ENCODE results near the gene RFNG. TPM values are rescaled to one million over a fixed set of nuclear protein-coding genes. Genes with fewer than 3 reads are reported as not detected.

RFNG gene
- total and polyA plus RNA-seq, 2 donors (not counting 1 experiment from before 2014, with no cell fraction given) = 30.1 to 44.5 TPM

- peak overlapping the region; percentile 34 to 76 (median 72) for H3K4me3 ChIP-seq (ENCODE audit: control extremely low read depth in 1 of 5, extremely low read depth in 1 of 5, insufficient read depth in 1 of 5, low read depth in 2 of 5, low read length in 4 of 5)
- Mint-ChIP-seq H3K4me3 (peak overlapping the region; percentile 90), H3K4me1 (peaks cover 24% of the 10 kb centered on the region), H3K27ac (no peak overlapping the region), H3K9me3 (ENCODE audit: insufficient read depth) (no peaks in the 10 kb centered on the region), H3K27me3 (no peaks in the 10 kb centered on the region)
- peak overlapping the region; percentile 100 for H3K4me2 ChIP-seq (replicated peaks; ENCODE audit: low read depth, low read length, poor library complexity, severe bottlenecking)
- DNase-seq = no peak
- TF ChIP-seq CTCF (IDR thresholded peaks at IDR 0.05) (no peak), EZH2 (IDR thresholded peaks at IDR 0.05; ENCODE audit: borderline replicate concordance, insufficient read depth, low read depth, low read length, poor library complexity, severe bottlenecking) (no peak)
- H3K27ac ChIP-seq (ENCODE audit: low read length in 2 of 2) = peak overlapping the region; percentile 44 to 84
- peaks cover 0 to 9% (median 3%) of the 10 kb centered on the region in 4 experiments for H3K27me3 ChIP-seq (replicated peaks in 1 of 4; ENCODE audit: control extremely low read depth in 1 of 4, control insufficient read depth in 3 of 4, insufficient read depth in 4 of 4, low read length in 3 of 4)
- peak overlapping the region; percentile 72 for H3K9ac ChIP-seq (ENCODE audit: low read length)
- H3K9me3 ChIP-seq (ENCODE audit: control extremely low read depth in 1 of 3, control insufficient read depth in 2 of 3, insufficient read depth in 1 of 3, low read length in 2 of 3) = peaks cover 0 to 2% (median 0%) of the 10 kb centered on the region in 3 donors
- H3K36me3 ChIP-seq (replicated peaks in 1 of 2; ENCODE audit: control extremely low read depth in 1 of 2, control insufficient read depth in 1 of 2, extremely low read depth in 1 of 2, insufficient read depth in 2 of 2, low read length in 1 of 2) = no peaks in the 10 kb centered on the region
- intact Hi-C loops (cut with micrococcal nuclease) = loop anchor here (1.0 to 10.0 kb wide), 6 partner anchors 13 to 518 kb away; partner anchors contain the start of genes ASPSCR1, FASN, GPS1 and LRRC45
- ChIA-PET CTCF (no interaction called here), POLR2A (no interaction called here)
- H3K4me1 ChIP-seq (ENCODE audit: control insufficient read depth in 2 of 2, insufficient read depth in 2 of 2, low read length in 2 of 2) = peaks cover 22 to 25% of the 10 kb centered on the region in 2 donors
- peak overlapping the region; percentile 73 for H2AFZ ChIP-seq (ENCODE audit: insufficient read depth, low read depth, low read length, poor library complexity, severe bottlenecking)
- H4K20me1 ChIP-seq (ENCODE audit: control insufficient read depth, insufficient read depth, low read length, poor library complexity, severe bottlenecking) = peaks cover 25% of the 10 kb centered on the region
- 54% methylated on average over 23 of the region's 23 CpGs for WGBS (ENCODE audit: insufficient coverage)
- no peak for ATAC-seq (ENCODE audit: low read depth)
- H3K79me2 ChIP-seq (ENCODE audit: control insufficient read depth, insufficient read depth, low read length) = peaks cover 14% of the 10 kb centered on the region
Observed at GRCh38 chr17:82036634-82037091, 14.9 kb downstream of the RFNG start.

- Histone ChIP-seq H3K79me2 (ENCODE audit: control insufficient read depth, insufficient read depth, low read length) (peaks cover 14% of the 10 kb centered on the region), H2AFZ (ENCODE audit: insufficient read depth, low read depth, low read length, poor library complexity, severe bottlenecking) (no peak overlapping the region), H3K4me1 (ENCODE audit: control insufficient read depth in 2 of 2, insufficient read depth in 2 of 2, low read length in 2 of 2) (peaks cover 22 to 25% of the 10 kb centered on the region in 2 donors), H3K36me3 (replicated peaks in 1 of 2; ENCODE audit: control extremely low read depth in 1 of 2, control insufficient read depth in 1 of 2, extremely low read depth in 1 of 2, insufficient read depth in 2 of 2, low read length in 1 of 2) (no peaks in the 10 kb centered on the region), H3K4me3 (ENCODE audit: control extremely low read depth in 1 of 5, extremely low read depth in 1 of 5, insufficient read depth in 1 of 5, low read depth in 2 of 5, low read length in 4 of 5) (peak overlapping the region in 1 of 5 experiments; percentile 76), H3K27ac (ENCODE audit: low read length in 2 of 2) (peak overlapping the region in 1 of 2 donors; percentile 84), H3K4me2 (replicated peaks; ENCODE audit: low read depth, low read length, poor library complexity, severe bottlenecking) (peak overlapping the region; percentile 100), H3K27me3 (replicated peaks in 1 of 4; ENCODE audit: control extremely low read depth in 1 of 4, control insufficient read depth in 3 of 4, insufficient read depth in 4 of 4, low read length in 3 of 4) (peaks cover 0 to 9% (median 3%) of the 10 kb centered on the region in 4 experiments), H3K9ac (ENCODE audit: low read length) (peak overlapping the region; percentile 72), H4K20me1 (ENCODE audit: control insufficient read depth, insufficient read depth, low read length, poor library complexity, severe bottlenecking) (peaks cover 26% of the 10 kb centered on the region), H3K9me3 (ENCODE audit: control extremely low read depth in 1 of 3, control insufficient read depth in 2 of 3, insufficient read depth in 1 of 3, low read length in 2 of 3) (peaks cover 0 to 2% (median 0%) of the 10 kb centered on the region in 3 donors)
- no peak for ATAC-seq (ENCODE audit: low read depth)
- Mint-ChIP-seq H3K4me1 (peaks cover 24% of the 10 kb centered on the region), H3K9me3 (ENCODE audit: insufficient read depth) (no peaks in the 10 kb centered on the region), H3K27me3 (no peaks in the 10 kb centered on the region), H3K4me3 (peak overlapping the region; percentile 90), H3K27ac (no peak overlapping the region)
- 92% methylated on average over 16 of the region's 20 CpGs for WGBS (ENCODE audit: insufficient coverage)
- ChIA-PET POLR2A (interaction anchor here (0.6 kb wide), 1 partner anchor 521 kb away, joined by 3 read pairs; no protein-coding TSS in a partner anchor), CTCF (interaction anchor here (0.8 to 1.7 kb wide), 2 partner anchors 15 to 76 kb away, joined by 3 to 13 read pairs; no protein-coding TSS in a partner anchor)
- intact Hi-C loops (cut with micrococcal nuclease) = loop anchor here (10.0 kb wide), 1 partner anchor 519 kb away; no protein-coding TSS in a partner anchor
- TF ChIP-seq EZH2 (IDR thresholded peaks at IDR 0.05; ENCODE audit: borderline replicate concordance, insufficient read depth, low read depth, low read length, poor library complexity, severe bottlenecking) = no peak
- DNase-seq = no peak
Observed at GRCh38 chr17:82035956-82036633, 15.5 kb downstream of the RFNG start.
